ENCODE data around the gene PRDM16.

DNA sequence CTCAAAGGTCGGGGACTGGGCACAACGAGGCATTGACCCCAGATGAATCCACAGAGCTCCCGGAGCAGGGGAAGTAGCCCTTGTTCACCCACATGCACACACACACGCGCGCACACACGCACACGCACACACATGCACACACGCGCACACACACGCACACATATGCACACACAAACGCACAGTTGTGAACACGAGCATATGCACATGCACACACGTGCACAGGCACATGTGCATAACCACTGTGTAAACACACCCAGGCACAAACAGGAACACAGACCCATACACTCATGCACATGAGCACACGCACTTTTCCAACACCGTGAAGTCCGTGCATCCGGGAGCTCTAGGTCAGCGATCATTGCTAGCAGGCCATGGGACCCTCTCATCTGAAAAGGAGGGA is 208.6 kb downstream of the PRDM16 start:
- TF ChIP-seq ZNF639 (tag by site-specific recombination; IDR thresholded peaks at IDR 0.05): no peak
- no peak for TF ChIP-seq CTCF (tag by site-specific recombination; IDR thresholded peaks at IDR 0.05)
- no peak for TF ChIP-seq ZNF530 (tag by site-specific recombination; IDR thresholded peaks at IDR 0.05; ENCODE audit: low read depth)
- TF ChIP-seq, protein P1, sequence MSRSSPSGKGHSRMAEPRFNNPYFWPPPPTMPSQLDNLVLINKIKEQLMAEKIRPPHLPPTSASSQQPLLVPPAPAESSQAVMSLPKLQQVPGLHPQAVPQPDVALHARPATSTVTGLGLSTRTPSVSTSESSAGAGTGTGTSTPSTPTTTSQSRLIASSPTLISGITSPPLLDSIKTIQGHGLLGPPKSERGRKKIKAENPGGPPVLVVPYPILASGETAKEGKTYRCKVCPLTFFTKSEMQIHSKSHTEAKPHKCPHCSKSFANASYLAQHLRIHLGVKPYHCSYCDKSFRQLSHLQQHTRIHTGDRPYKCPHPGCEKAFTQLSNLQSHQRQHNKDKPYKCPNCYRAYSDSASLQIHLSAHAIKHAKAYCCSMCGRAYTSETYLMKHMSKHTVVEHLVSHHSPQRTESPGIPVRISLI (tag by site-specific recombination; IDR thresholded peaks at IDR 0.05): no peak
- TF ChIP-seq ZNF169 (tag by site-specific recombination; IDR thresholded peaks at IDR 0.05): no peak
- no peak for TF ChIP-seq ZBTB11 (tag by site-specific recombination; conservative IDR thresholded peaks at IDR 0.05; ENCODE audit: low read depth)
- no peak for TF ChIP-seq GLI4 (tag by site-specific recombination; IDR thresholded peaks at IDR 0.05)
- no peak for TF ChIP-seq ATF2 (tag by site-specific recombination; IDR thresholded peaks at IDR 0.05; ENCODE audit: low read depth)
- no peak for TF ChIP-seq REPIN1 (tag by site-specific recombination; IDR thresholded peaks at IDR 0.05; ENCODE audit: low read depth)
- TF ChIP-seq ZBTB48 (tag by site-specific recombination; IDR thresholded peaks at IDR 0.05): no peak
- no peak for TF ChIP-seq ZFP3 (tag by site-specific recombination; IDR thresholded peaks at IDR 0.05; ENCODE audit: low read depth)
- no peak for TF ChIP-seq ELK4 (IDR thresholded peaks at IDR 0.05; ENCODE audit: borderline replicate concordance, low read depth, low read length)
